Renal pelvis (tissue), 4 donors: ENCODE results near the gene OGG1. TPM values are rescaled to one million over a fixed set of nuclear protein-coding genes. Genes with fewer than 3 reads are reported as not detected.
A peak's percentile ranks its signal among the peaks of the same experiment; 100 is the strongest.
"Not testable (repeated sequence)": the region's sequence is repeated elsewhere in the genome, so short reads cannot be mapped to it uniquely, and the experiment has no call there.

Source experiments
- DNase-seq: peaks from one replicate; pipeline ENCODE4 v3.0.0-alpha.2; 2013
- polyA plus RNA-seq, 3 donors: library from polyadenylated mRNA; unstranded; fragments of 120-200 nt; gene quantifications; one replicate each; pipeline ENCODE4 v1.2.1, GENCODE V29; 2013; ENCODE audit not compliant: insufficient read length in 3 of 3

Gene OGG1
- polyA plus RNA-seq, 3 donors: 63.7 to 84.8 (median 69.5) TPM

DNA sequence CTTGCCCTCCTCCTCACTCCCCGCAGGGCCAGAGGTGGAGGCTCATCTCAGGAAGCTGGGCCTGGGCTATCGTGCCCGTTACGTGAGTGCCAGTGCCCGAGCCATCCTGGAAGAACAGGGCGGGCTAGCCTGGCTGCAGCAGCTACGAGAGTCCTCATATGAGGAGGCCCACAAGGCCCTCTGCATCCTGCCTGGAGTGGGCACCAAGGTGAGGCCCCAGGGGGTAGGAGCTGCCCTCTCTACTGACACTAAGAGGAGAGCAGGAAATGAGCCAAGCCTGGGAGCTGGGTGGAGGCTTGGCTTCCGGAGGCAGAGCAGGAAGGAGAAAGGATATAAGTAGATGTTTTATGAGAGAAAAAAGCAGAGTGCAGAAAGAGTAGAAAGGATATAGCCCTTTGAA lies 4.9 kb downstream of the OGG1 start:
- no peak for DNase-seq

DNA sequence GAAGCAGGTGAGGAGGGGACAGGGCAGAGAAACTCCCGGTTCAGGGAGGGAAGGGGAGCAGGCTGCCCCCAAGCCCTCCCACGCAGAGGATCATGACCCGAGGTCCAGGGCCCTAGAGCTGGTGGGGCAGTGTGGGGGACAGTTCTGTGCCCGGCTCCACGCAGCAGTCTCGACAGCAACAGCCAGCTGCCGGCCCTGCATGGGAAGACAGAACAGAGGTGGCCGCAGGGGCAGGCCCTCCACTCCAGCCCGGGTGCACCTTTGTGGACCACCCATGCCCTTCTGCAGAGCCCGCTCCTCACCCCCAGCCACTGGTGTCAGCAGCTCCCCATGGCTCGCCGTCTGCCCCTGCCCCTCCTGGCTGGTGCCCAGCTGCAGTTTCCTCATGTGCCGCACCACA lies 7.7 kb downstream of the OGG1 start:
- DNase-seq: no peak

- no peak for DNase-seq
Observed at GRCh38 chr3:9760779-9761505, 11.2 kb downstream of the OGG1 start.

DNA sequence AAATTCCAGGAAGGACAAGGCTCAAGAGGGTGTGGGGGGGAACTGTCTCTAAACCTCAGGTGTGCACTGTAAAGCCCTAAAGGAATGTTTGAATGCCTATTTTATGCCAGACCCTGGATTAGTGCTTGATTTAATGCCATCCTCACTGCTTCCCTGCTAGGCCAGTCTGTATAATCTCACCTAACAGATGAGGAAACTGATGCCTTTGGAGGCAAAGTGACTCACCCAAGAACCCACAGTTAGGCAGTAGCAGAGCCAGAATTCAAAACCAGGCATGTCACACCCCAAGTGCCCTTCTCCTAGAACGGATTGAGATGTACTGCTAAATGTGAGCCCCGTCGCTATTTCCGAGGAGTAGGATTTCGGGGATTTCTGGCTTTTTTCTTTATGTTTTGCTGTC lies 12.2 kb downstream of the OGG1 start:
- no peak for DNase-seq

GRCh38 chr3:9762871-9763270 lies 13.1 kb downstream of the OGG1 start:
- no peak for DNase-seq

DNA sequence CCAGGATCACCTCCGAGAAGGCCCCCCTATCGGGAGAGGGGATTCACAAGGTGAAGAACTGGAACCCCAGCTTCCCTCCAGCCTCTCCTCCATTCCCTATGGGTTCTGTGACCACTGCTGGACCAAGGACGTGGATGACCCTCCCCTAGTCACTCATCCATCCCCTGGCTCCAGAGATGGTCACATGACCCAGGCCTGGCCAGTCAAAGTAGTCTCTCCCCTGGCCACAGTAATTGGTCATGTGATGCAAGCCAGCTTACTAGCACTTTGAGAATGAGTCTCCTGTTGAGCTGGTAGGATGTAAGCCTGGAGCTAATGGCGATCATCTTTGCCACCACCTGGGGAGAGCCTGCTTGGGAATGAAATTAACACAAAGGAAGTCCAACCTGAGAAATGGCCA lies 16.1 kb downstream of the OGG1 start:
- DNase-seq: no peak

DNA sequence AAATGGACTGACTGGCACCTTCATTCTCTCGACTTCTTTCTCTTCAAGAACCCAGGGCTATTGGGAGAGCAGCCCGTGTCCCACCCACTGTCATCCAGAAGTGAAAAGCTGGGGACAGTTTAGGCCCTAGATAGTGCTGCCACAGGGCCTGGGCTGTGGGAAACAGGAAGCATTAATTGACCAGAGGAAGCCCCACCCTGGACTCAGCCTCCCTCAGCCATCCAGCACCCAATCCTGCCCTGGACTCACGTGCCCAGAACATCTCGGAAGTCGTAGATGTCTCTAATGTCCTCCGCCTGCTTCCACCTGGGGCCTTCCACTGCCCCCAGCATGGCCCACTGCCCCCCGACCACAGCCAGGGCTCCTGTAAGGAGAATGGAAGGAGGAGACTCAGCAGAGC lies 17.7 kb downstream of the OGG1 start:
- DNase-seq: no peak

- DNase-seq: no peak
Observed at GRCh38 chr3:9768141-9768775, 18.5 kb downstream of the OGG1 start.

DNA sequence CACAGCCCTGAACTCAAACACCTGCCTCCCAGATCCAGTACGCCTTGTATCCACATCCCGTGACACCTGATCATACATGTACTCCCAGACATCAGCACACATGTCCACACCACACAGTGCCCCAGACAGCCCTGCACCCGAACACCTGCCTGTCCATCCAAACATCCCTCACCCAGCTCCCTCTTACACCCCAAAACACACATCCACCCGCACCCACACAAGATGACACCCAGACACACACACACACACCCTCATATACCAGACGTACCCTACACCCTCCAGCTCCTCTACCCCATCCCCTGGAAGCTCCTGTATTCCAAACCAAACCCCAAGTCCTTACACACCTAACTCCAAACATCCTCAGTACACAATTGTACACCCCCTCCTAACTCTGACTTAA lies 19.3 kb downstream of the OGG1 start:
- DNase-seq: no peak

DNA sequence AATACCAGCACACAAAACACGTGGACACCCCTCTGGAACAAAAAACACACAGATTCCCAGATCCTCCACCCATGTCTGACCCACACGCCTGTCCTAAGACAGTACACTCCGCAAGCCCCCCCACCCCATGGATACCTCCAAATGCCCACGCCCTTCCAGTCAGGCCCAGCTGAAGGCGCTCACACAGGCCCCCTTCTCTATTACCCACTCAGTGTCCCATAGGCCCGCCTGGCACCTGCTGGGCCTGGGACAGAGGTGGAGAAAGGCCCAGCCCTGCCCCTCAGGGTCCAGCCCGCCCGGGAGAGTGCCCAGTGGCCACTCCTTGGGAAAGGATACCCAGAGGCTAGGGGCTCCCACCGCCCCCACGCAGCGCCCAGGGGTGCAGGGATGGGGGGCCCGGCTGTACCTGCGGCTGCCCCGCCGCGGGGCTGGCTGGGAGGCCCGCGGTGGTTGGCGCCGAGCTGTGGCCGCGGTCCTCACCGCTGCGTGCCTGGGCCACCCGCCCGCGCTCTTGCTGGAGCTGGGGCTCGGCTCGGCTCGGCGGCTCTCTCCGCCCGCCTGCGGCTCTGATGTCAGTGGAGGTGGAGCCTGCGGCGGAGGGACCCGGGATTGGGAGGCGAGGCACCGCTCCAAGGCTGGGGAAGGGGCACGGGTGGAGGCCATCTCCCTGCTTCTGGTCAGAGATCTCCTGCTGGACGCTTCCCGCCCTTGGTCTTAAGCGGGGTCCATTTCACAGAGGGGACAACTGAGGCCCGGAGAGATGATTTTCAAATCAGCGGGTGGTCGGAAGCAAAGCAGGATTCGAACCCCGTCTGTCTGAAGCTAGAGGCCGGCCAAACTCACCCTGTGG lies 19.9 kb downstream of the OGG1 start, which contains the start of gene CAMK1:
Gene CAMK1 (minus strand): TSS at position 522 of the 850 bp plus-strand sequence. CDS start 2,198 bp downstream, outside the sequence.
- DNase-seq: peak; percentile 80

DNA sequence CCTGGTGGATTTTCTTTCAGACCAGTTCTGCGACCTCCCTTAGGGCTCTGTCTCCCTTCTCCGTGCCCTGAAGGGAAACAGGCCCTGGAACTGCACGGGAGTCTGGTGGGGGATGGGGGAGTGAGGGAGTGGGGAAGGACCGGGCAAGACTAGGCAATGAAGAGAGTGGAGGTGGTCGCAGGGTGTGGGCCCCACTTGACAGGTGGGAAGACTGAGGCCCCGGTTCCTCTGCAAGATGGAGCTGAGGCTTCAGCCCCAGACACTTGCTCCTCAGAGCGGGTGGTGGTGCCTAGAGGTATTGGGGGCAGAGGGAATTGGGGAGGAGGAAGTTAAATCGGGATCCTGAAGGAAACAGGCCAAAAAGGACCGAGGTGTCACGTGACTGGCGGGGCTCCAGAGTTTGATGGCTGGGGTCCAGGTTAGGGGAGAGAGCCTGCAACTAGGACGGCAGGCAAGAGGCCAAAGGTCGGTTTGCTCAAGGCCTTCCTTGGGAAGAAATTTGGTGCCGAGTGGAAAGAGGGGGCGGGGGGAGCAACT lies 20.6 kb downstream of the OGG1 start:
- DNase-seq: peak; percentile 66

DNA sequence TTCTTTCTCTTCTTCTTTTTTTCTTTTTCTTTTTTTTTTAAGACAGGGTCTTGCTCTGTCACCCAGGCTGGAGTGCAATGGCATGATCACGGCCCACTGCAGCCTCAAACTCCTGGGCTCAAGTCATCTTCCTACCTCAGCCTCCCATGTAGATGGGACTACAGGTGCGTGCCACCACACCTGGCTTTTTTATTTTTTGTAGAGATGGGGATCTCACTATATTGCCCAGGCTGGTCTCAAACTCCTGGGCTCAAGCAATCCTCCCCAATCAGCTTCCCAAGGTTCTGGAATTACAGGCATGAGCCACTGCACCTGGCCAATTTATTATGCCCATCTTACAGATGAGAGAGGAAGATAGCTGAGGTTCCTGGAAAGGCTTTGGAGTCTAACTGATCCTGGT lies 21.3 kb downstream of the OGG1 start:
- not testable (repeated sequence) for DNase-seq

- no peak for DNase-seq
Observed at GRCh38 chr3:9776896-9777693, 27.3 kb downstream of the OGG1 start.

GRCh38 chr3:9777694-9778021 lies 27.9 kb downstream of the OGG1 start:
- DNase-seq: no peak

GRCh38 chr3:9778143-9779074 lies 28.7 kb downstream of the OGG1 start:
- DNase-seq: no peak

- no peak for DNase-seq
Observed at GRCh38 chr3:9779075-9779593, 29.4 kb downstream of the OGG1 start.

GRCh38 chr3:9779721-9780457 lies 30.1 kb downstream of the OGG1 start:
- DNase-seq: no peak

DNA sequence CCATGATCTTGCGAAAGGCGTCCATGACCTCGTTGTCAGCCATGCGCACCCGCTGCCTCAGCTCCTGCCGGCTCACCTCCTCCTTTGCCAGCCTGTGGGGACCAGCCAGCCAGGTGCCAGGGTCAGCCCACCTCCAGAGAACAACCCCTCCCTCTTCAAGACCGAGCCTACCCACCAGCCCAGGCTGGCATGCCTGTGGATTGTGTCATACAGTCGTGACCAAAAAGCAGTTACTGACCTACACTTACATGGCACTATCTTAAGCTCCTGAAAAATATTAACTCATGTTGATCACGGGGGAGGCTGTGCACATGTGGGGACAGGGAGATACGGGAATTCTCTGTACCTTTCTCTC lies 30.7 kb downstream of the OGG1 start:
- DNase-seq: no peak

- DNase-seq: no peak
Observed at GRCh38 chr3:9780910-9781309, 31.2 kb downstream of the OGG1 start.

GRCh38 chr3:9781551-9781950 lies 31.8 kb downstream of the OGG1 start:
- no peak for DNase-seq
